M059J (cell line): Measurements from ENCODE around the gene SLC35A3. TPM values are rescaled to one million over a fixed set of nuclear protein-coding genes. Genes with fewer than 3 reads are reported as not detected.

Source experiments
- DNase-seq: peaks from one replicate; pipeline ENCODE4 v3.0.0-alpha.2; 2012; ENCODE audit warnings: low read depth
- total RNA-seq: library from RNA; depleted of rRNA; stranded (reverse); fragments of >200 nt; shearing (Covaris generic); gene quantifications from 2 replicates; pipeline ENCODE4 v1.2.3, GENCODE V29; 2014; rRNA removed

SLC35A3 gene
- total RNA-seq, 1 experiment from 2014 or later, result 36.0 TPM

- DNase-seq, result no peak
Observed at GRCh38 chr1:100076744-100077143, 106.9 kb downstream of the SLC35A3 start.

GRCh38 chr1:100077531-100077930 lies 107.7 kb downstream of the SLC35A3 start:
- DNase-seq, result no peak

- DNase-seq, result no peak
Observed at GRCh38 chr1:100080331-100080730, 110.5 kb downstream of the SLC35A3 start.

Other genes with a start within 250 kb of the SLC35A3 start
- gene FRRS1, start 203.4 kb upstream of the SLC35A3 start, total RNA-seq, result 12.8 and 14.7 TPM in 2 replicates
- gene AGL, start 119.6 kb upstream of the SLC35A3 start, total RNA-seq, result 6.4 and 8.4 TPM in 2 replicates
- gene SASS6, start 162.9 kb downstream of the SLC35A3 start, total RNA-seq, result 9.4 and 10.1 TPM in 2 replicates
- gene TRMT13, start 163.2 kb downstream of the SLC35A3 start, total RNA-seq, result 4.4 and 12.2 TPM in 2 replicates
- gene LRRC39, start 208.3 kb downstream of the SLC35A3 start, total RNA-seq, result 0.07 and 0.20 TPM in 2 replicates